Stomach (tissue), 9 donors: ENCODE results near the gene EHD1. TPM values are rescaled to one million over a fixed set of nuclear protein-coding genes. Genes with fewer than 3 reads are reported as not detected.

ENCODE experiments used
- DNase-seq, 2 donors: peaks; one replicate each; pipeline versions ENCODE4 v3.0.0 to v3.0.0-alpha.2; 2013 to 2019
- H3K27ac ChIP-seq, 5 donors: fragments of 200-600 bp in 4 of 5; sonication (generic) in 4 of 5; one replicate each; pipeline ENCODE4 v1.5.1; 2013 to 2019; ENCODE audit warnings: mild to moderate bottlenecking in 1 of 5, moderate library complexity in 1 of 5
- H3K27me3 ChIP-seq, 3 donors: fragments of 200-600 bp; sonication (generic); one replicate each; pipeline ENCODE4 v1.5.1; 2017 to 2019; ENCODE audit warnings: mixed run types in 1 of 3
- H3K36me3 ChIP-seq, 4 donors: fragments of 200-600 bp; sonication (generic); 1 replicate in 3 of 4; 2 replicates in 1 of 4; pipeline ENCODE4 v1.5.1; 2016 to 2019
- H3K4me1 ChIP-seq, 4 donors: fragments of 200-600 bp; sonication (generic); one replicate each; pipeline ENCODE4 v1.5.1; 2016 to 2019
- H3K4me3 ChIP-seq, 4 donors: fragments of 200-600 bp; sonication (generic) in 3 of 4; one replicate each; pipeline ENCODE4 v1.5.1; 2016 to 2019; ENCODE audit warnings: mild to moderate bottlenecking in 1 of 4
- H3K9me3 ChIP-seq, 4 donors: fragments of 200-600 bp; sonication (generic); one replicate each; pipeline ENCODE4 v1.5.1; 2016 to 2019
- CTCF ChIP-seq, 7 experiments: fragments of 450-650 bp in 4 of 7; fragments of 200-600 bp in 3 of 7; sonication (generic) in 3 of 7; IDR thresholded peaks; one replicate each; pipeline ENCODE4 v1.5.1; 2016 to 2019; ENCODE audit warnings: antibody characterized with exemption in 7 of 7, control low read depth in 2 of 7, mild to moderate bottlenecking in 1 of 7
- EP300 ChIP-seq: sonication (generic); formaldehyde crosslinking; IDR thresholded peaks from one replicate; pipeline ENCODE4 v1.6.1; 2017; ENCODE audit warnings: antibody characterized with exemption
- POLR2A ChIP-seq, 4 donors: fragments of 450-650 bp; IDR thresholded peaks; one replicate each; pipeline ENCODE4 v1.6.1; 2016; ENCODE audit warnings: antibody characterized with exemption in 4 of 4, control low read depth in 2 of 4, mild to moderate bottlenecking in 1 of 4, moderate library complexity in 1 of 4
- POLR2AphosphoS5 ChIP-seq, 3 donors: sonication (generic); formaldehyde crosslinking; IDR thresholded peaks; one replicate each; pipeline ENCODE4 v1.6.1; 2016; ENCODE audit warnings: antibody characterized with exemption in 3 of 3
- WGBS, 5 donors: extraction: QIAGEN DNeasy Blood & Tissue Kit in 3 of 5; methylation state at CpG; one replicate each; pipeline versions ENCODE4 v1.1.5 to v1.1.7; 2013 to 2018; 5-methylcytosine and 5-hydroxymethylcytosine counted together
- intact Hi-C: fragments of 100-400 bp; cut with DNase I; formaldehyde crosslinking; loops from one replicate; pipeline ENCODE4 v1.15.1; 2023; ENCODE audit warnings: low total_unique reads
- polyA plus RNA-seq, 3 donors: library from polyadenylated mRNA; stranded (reverse); fragments of 200-250 nt; gene quantifications; one replicate each; pipeline ENCODE4 v1.2.3, GENCODE V29; 2013
- total RNA-seq, 5 donors: library from RNA; depleted of rRNA; stranded (reverse); fragments of >200 nt; gene quantifications; one replicate each; pipeline versions ENCODE4 v1.1.0 to v1.2.3, GENCODE V29; 2014 to 2016
- donor health status: healthy with polysubstance abuse.
- donor health status: Bipolar disorder and iron deficiency.
- donor health status: healthy.

Gene EHD1
- total and polyA plus RNA-seq, 8 donors = 17.9 to 160 (median 37.5) TPM

GRCh38 chr11:64891215-64891848 is 12.9 kb upstream of the EHD1 start:
- peak overlapping the region; percentile 37 to 52 (median 45) for H3K4me3 ChIP-seq
- intact Hi-C loops = no loop called here
- H3K27ac ChIP-seq = peak overlapping the region; percentile 84 to 94 (median 86)

GRCh38 chr11:64890522-64890939 is 12.1 kb upstream of the EHD1 start:
- H3K4me3 ChIP-seq = peak overlapping the region; percentile 37 to 52 (median 45)
- TF ChIP-seq POLR2AphosphoS5 (IDR thresholded peaks at IDR 0.05) = no peak
- no peak for TF ChIP-seq POLR2A (IDR thresholded peaks at IDR 0.05)
- no peak for TF ChIP-seq EP300
- intact Hi-C loops = no loop called here
- DNase-seq = no peak
- WGBS, 5 donors = 31 to 67% (median 36%) methylated on average over 6 to 7 of the region's 7 CpGs
- H3K9me3 ChIP-seq = no peaks in the 10 kb centered on the region
- peaks cover 0 to 12% (median 11%) of the 10 kb centered on the region in 4 donors for H3K36me3 ChIP-seq
- H3K27me3 ChIP-seq = no peaks in the 10 kb centered on the region
- peaks cover 37 to 66% (median 59%) of the 10 kb centered on the region in 4 donors for H3K4me1 ChIP-seq
- peak overlapping the region; percentile 84 to 94 (median 86) for H3K27ac ChIP-seq

More at GRCh38 chr11:64891215-64891848, 12.9 kb upstream of the EHD1 start:
- Histone ChIP-seq H3K4me1 (peaks cover 37 to 66% (median 54%) of the 10 kb centered on the region in 4 donors), H3K36me3 (peaks cover 0 to 20% (median 19%) of the 10 kb centered on the region in 4 donors), H3K27me3 (no peaks in the 10 kb centered on the region), H3K9me3 (no peaks in the 10 kb centered on the region)
- 33 to 76% (median 52%) methylated on average over 10 to 25 of the region's 25 CpGs for WGBS, 5 donors
- peak; percentile 74 to 75 for DNase-seq
- TF ChIP-seq CTCF (IDR thresholded peaks at IDR 0.05) (no peak), POLR2AphosphoS5 (IDR thresholded peaks at IDR 0.05) (peak in 1 of 3 donors; percentile 16)

GRCh38 chr11:64888729-64889511 is 10.5 kb upstream of the EHD1 start:
- TF ChIP-seq POLR2AphosphoS5 (IDR thresholded peaks at IDR 0.05) (peak in 2 of 3 donors; percentile 52 to 76), POLR2A (IDR thresholded peaks at IDR 0.05) (no peak)
- Histone ChIP-seq H3K36me3 (no peaks in the 10 kb centered on the region), H3K9me3 (no peaks in the 10 kb centered on the region), H3K27ac (peak overlapping the region; percentile 84 to 94 (median 86)), H3K4me1 (peaks cover 31 to 60% (median 54%) of the 10 kb centered on the region in 4 donors), H3K27me3 (no peaks in the 10 kb centered on the region), H3K4me3 (peak overlapping the region in 1 of 4 donors; percentile 27)
- WGBS, 5 donors = 23 to 68% (median 32%) methylated on average over 6 to 9 of the region's 9 CpGs
- intact Hi-C loops = no loop called here
- peak; percentile 63 to 85 for DNase-seq

- no peak for DNase-seq
- Histone ChIP-seq H3K36me3 (no peaks in the 10 kb centered on the region), H3K4me3 (peak overlapping the region in 3 of 4 donors; percentile 16 to 31 (median 27)), H3K4me1 (peaks cover 26 to 55% (median 48%) of the 10 kb centered on the region in 4 donors), H3K27me3 (no peaks in the 10 kb centered on the region), H3K27ac (peak overlapping the region; percentile 84 to 94 (median 86)), H3K9me3 (no peaks in the 10 kb centered on the region)
- WGBS, 5 donors = 23 to 54% (median 45%) methylated on average over 6 to 8 of the region's 8 CpGs
- intact Hi-C loops = no loop called here
- TF ChIP-seq POLR2A (IDR thresholded peaks at IDR 0.05) = no peak
- no peak for TF ChIP-seq POLR2AphosphoS5 (IDR thresholded peaks at IDR 0.05)
- no peak for TF ChIP-seq EP300
- no peak for TF ChIP-seq CTCF (IDR thresholded peaks at IDR 0.05)
Observed at GRCh38 chr11:64888406-64888728, 9.9 kb upstream of the EHD1 start.

GRCh38 chr11:64887757-64888405 is 9.5 kb upstream of the EHD1 start:
- H3K4me1 ChIP-seq = peaks cover 26 to 51% (median 48%) of the 10 kb centered on the region in 4 donors

More at GRCh38 chr11:64887757-64888405, 9.5 kb upstream of the EHD1 start:
- Histone ChIP-seq H3K4me3 (peak overlapping the region; percentile 16 to 31 (median 28)), H3K27ac (peak overlapping the region; percentile 84 to 94 (median 86)), H3K27me3 (no peaks in the 10 kb centered on the region), H3K9me3 (no peaks in the 10 kb centered on the region), H3K36me3 (no peaks in the 10 kb centered on the region)
- TF ChIP-seq POLR2A (IDR thresholded peaks at IDR 0.05) (no peak), POLR2AphosphoS5 (IDR thresholded peaks at IDR 0.05) (peak in 2 of 3 donors; percentile 4 to 61), CTCF (IDR thresholded peaks at IDR 0.05) (peak in 6 of 7 experiments; percentile 16 to 99 (median 96)), EP300 (no peak)
- intact Hi-C loops = no loop called here
- WGBS, 5 donors = 6 to 18% (median 11%) methylated on average over 26 to 34 of the region's 34 CpGs
- peak; percentile 88 to 92 for DNase-seq
